GDM1 (cell line): ENCODE measurements around the gene RBM5.
"Not testable (repeated sequence)": the region's sequence is repeated elsewhere in the genome, so short reads cannot be mapped to it uniquely, and the experiment has no call there.

Experiments used
- DNase-seq: peaks from one replicate; lab custom pipeline; 2025; lab: John Stamatoyannopoulos, UW

Gene RBM5

GRCh38 chr3:50088725-50089608, at the start of gene RBM5:
Gene RBM5 (plus strand): TSS chr3:50088919. CDS start chr3:50090435, 1,516 bp downstream.
- peak; percentile 89 for DNase-seq

GRCh38 chr3:50044976-50045375, 43.7 kb upstream of the RBM5 start:
- DNase-seq, result no peak

DNA sequence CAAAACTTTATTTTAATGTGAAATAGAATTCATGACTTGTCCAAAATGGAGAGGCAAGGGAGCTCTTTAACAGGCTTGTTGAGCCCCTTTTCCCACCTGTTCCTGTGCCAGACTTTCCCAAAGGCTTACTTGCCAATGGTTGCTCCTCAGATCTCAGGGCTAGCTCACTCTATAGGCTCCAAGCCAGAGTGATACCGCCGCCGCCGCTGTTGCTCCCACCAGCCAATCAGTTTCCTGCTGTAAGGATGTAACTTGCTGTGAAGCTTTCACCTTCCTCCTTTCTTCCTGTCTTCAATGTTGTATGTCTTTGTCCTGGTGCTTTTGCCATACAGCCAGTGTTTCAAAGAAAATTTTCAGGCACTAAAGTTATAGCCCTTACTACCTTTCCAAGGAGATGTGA, 41.3 kb upstream of the RBM5 start:
- no peak for DNase-seq

DNA sequence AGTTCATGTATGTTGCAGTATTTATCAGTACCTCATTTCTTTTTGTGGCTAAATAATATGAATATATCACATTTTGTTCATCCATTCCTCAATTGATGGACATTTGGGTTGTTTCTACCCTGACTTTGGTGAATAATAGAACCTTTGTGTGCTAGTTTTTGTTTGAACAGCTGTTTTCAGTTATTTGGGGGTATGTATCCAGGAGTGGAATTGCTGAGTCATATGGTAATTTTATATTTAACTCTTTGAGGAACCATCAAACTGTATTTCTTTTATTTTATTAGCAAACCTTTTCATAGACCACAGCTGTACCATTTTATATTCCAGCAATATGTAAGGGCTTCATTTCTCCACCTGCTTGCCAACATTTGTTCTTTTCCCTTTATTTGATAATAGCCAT, 38.4 kb upstream of the RBM5 start:
- DNase-seq, result no peak

- no peak for DNase-seq
These were observed 31.0 kb upstream of the RBM5 start for GRCh38 chr3:50057756-50058155.

- no peak for DNase-seq
These were observed 20.6 kb upstream of the RBM5 start for GRCh38 chr3:50068134-50068533.

GRCh38 chr3:50078091-50078490, 10.6 kb upstream of the RBM5 start:
- DNase-seq, result no peak

DNA sequence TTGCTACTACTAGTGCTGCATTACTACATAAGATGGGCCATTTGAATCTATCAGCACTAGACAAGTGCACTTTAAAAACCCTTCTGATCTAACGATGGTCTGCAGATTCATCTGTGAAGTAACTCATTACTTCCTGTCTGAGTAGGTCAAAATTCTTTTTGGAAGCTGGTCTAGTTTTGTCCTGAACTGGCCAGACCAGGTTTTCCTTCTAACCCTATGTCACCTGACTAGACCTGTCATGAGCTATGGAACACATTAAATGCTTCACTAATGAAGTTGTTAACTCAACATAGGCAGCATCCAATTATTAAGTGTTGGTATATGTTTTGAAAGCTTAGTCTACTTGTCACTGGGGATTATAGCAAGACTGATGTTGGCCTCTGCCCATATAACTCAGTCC, 10.1 kb upstream of the RBM5 start:
- DNase-seq, result no peak

DNA sequence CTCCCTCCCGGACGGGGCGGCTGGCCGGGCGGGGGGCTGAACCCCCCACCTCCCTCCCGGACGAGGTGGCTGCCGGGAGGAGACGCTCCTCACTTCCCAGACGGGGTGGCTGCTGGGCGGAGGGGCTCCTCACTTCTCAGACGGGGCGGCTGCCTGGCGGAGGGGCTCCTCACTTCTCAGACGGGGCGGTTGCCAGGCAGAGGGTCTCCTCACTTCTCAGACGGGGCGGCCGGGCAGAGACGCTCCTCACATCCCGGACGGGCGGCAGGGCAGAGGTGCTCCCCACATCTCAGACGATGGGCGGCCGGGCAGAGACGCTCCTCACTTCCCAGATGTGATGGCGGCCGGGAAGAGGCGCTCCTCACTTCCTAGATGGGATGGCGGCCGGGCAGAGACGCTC, 3.8 kb upstream of the RBM5 start:
- not testable (repeated sequence) for DNase-seq

DNA sequence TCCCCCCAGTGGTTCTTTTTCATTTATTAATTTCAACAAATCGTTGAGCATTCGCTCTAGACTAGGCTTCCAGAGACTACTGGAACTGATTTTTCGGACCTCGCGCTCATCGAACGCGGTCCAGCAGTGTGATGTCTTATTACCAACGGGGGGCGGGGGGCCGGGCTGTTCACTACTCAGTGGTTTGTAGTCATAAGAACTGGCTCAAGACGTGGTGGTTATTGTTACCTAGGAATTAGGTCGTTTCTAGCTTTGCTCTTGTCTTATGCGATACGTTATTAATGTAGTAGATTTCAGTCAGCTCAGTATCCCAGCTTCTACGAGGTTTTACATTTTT, 858 bp downstream of the RBM5 start:
- DNase-seq, result no peak

DNA sequence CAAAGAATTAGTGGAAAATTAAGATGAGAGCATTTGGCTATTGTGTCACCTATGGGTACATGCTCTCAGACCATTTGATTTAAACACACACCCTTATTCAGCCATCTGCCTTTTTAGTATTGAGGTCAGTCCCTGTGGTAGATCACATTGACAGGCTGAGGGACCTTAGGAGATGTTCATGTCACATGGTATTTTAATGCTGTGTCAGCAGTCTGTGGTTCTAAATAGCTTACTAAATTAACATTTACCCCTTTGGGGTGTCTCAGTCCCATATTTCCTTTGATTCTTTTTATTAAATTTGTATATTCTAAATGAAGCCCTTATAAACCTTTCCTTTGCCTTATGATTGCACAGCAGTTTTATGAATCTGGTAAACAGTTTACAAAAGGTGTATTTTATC, 2.3 kb downstream of the RBM5 start:
- no peak for DNase-seq

DNA sequence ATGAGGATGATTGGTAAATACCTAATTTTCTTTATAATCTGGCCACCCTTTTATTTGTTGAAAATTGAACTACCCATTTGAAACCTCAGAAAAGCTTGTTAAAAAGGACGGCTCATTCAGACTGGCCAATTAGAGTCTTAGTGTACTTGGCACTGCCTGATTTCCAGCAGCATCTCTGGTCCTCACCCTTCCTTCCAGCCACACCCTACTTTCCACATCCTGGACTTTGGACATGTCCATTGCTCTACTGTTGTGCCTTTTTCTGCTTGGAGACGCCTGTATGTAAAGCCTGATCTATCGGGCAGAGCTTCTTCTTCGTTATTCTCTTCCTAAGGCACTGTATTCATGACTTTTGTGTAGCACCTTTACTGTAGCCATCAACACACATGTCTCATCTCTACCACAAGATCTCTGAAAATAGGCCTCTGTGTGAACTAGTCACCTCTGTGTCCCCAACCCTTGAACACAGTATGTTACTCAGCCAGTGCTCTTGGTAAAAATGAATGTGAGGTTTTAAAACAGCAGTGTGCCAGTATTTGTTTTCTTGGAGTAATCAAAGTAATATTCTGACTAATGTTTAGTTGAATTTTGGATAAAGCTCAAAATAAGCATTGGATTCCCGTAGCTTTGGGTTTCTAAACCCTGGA, 6.8 kb downstream of the RBM5 start:
- no peak for DNase-seq

DNA sequence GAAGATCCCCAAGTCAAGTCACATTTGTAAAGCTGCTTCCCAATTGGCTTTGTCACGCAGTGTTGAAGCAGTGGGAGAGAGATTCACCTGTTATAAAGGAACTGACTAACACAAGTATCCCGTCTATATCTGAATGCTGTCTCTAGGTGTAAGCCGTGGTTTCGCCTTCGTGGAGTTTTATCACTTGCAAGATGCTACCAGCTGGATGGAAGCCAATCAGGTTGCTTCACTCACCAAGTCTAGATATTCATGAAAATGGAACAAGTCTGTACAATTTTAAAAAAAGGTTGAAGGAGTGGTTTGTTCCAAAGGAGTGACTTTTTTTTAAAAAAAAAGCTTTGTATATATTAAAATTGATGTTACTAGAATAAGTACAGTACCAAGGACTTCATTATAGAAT, 11.7 kb downstream of the RBM5 start:
- no peak for DNase-seq

DNA sequence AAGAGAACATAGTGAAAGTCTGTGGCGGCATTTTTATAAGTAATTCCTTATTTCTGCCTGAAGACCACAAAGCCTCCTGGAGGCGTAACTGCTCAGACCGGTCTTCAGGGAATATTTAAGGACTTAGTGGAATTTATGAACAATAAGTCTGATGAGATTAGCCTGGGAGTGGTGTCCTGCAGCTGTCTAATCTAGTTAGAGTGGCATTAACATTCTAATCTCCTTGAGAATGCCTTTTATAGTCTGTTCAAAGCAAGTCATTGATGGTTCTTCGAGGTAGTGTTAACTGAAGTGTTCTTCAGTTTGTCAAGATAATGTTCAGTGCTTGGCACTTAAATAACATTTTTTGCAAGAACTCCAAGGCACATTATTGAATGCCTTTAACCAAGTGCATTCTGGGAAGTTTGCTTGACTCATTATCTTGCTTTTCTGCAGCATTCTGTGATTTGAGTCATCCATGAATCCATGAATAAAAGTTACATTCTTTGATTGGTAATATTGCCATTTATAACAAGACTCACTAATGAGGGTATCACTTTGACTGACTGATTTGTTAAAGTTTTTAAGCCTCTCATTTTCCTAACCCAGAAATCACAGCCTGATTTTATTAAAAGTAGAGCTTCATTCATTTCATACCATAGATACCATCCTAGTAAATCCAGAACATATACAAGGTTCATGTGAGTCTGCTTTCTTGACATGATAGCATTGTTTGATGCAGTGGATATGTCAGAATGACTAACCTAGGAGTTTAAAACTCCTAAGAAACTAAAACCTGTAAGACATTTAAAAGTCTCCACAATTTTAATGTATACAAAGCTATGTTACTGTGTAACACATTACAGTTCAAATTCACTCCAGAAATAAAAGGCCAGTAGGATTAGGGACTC, 12.5 kb downstream of the RBM5 start:
- no peak for DNase-seq

GRCh38 chr3:50102558-50102957, 13.8 kb downstream of the RBM5 start:
- DNase-seq, result no peak

DNA sequence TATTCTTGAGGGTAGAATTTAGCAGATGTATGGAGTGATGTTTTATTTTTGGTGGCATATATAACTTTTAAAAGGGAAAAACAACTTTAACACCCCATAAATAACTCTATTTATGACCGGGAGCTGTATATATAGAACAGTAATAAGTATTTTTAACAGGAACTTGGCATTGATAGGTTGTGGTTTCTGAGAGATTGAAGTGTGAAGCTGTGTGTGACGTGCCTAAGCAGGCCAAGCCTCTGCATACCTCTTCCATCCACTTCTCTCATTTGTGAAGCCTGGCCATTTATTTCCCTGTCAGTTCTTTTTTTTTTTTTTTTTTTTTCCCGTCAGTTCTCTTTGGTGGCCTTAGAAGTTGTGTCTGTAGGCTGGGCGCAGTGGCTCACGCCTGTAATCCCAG, 23.0 kb downstream of the RBM5 start:
- DNase-seq, result no peak

GRCh38 chr3:50112462-50112861, 23.7 kb downstream of the RBM5 start:
- no peak for DNase-seq

GRCh38 chr3:50117120-50117519, 28.4 kb downstream of the RBM5 start:
- DNase-seq, result no peak

- no peak for DNase-seq
These were observed 29.5 kb downstream of the RBM5 start for GRCh38 chr3:50118237-50118636.

GRCh38 chr3:50119786-50120185, 31.1 kb downstream of the RBM5 start:
- no peak for DNase-seq

DNA sequence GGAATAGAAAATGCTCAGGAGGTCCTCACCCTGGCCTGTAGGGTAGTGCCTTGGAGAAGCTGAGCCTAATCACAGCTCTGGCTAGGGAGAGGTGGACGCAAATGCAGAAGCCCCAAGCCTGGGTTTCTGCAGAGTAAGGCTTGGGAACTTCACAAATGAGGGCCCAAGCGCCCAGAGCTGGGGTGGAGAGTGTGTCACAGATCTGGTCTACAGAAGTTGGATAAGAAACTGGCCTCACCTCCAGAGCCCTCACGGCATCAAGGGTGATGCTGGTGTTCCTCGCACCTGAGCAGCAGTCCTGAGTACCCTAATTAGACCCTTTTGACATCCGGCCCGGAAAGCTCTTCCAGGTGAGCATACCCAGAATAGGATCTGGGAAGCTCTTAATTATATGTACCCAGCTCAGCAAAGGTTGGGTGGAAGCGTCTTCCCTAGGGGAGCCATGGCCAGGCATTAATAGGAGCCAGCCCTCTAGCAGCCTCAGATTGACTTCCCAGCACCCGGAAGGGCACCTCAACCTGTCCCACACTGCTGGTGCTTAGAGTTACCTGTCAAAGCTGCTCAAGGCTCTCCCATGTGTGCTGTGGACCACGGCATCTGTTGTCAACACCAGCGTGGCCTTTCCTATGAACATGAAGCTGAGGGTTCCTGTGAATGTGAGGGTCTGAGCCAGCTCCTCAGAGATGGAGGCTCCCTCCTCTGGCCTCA, 31.8 kb downstream of the RBM5 start:
- no peak for DNase-seq
